Nephron progenitor cell (in vitro differentiated cells): ENCODE results near the gene ELL2.

Source experiments
- DNase-seq: peaks from one replicate; pipeline ENCODE4 v3.0.0; 2021
- H3K27ac Mint-ChIP-seq: 2 replicates; pipeline ENCODE4 v1.8.0; 2021; ENCODE audit warnings: mild to moderate bottlenecking, moderate library complexity, mixed read lengths
- H3K27me3 Mint-ChIP-seq: 2 replicates; pipeline ENCODE4 v1.8.0; 2021; ENCODE audit warnings: mild to moderate bottlenecking, low read depth, mixed read lengths; ENCODE audit not compliant: poor library complexity
- H3K36me3 Mint-ChIP-seq: 2 replicates; pipeline ENCODE4 v1.8.0; 2021; ENCODE audit warnings: low read depth, mixed read lengths
- H3K4me1 Mint-ChIP-seq: 2 replicates; pipeline ENCODE4 v1.8.0; 2021; ENCODE audit warnings: mixed read lengths
- H3K4me3 Mint-ChIP-seq: 2 replicates; pipeline ENCODE4 v1.8.0; 2021; ENCODE audit warnings: mild to moderate bottlenecking, moderate library complexity, mixed read lengths
- H3K9me3 Mint-ChIP-seq: 2 replicates; pipeline ENCODE4 v1.8.0; 2021; ENCODE audit warnings: mild to moderate bottlenecking, moderate library complexity, mixed read lengths
- TF ChIP-seq, protein P1 (sequence below): fragments of 200-600 bp; sonication (generic); IDR thresholded peaks from 2 replicates; pipeline ENCODE4 v1.5.0; 2021; ENCODE audit warnings: antibody characterized with exemption

The ELL2 gene

GRCh38 chr5:95941756-95942155, 19.9 kb downstream of the ELL2 start:
- peaks cover 33% of the 10 kb centered on the region for H3K36me3 Mint-ChIP-seq
- TF ChIP-seq, protein P1, sequence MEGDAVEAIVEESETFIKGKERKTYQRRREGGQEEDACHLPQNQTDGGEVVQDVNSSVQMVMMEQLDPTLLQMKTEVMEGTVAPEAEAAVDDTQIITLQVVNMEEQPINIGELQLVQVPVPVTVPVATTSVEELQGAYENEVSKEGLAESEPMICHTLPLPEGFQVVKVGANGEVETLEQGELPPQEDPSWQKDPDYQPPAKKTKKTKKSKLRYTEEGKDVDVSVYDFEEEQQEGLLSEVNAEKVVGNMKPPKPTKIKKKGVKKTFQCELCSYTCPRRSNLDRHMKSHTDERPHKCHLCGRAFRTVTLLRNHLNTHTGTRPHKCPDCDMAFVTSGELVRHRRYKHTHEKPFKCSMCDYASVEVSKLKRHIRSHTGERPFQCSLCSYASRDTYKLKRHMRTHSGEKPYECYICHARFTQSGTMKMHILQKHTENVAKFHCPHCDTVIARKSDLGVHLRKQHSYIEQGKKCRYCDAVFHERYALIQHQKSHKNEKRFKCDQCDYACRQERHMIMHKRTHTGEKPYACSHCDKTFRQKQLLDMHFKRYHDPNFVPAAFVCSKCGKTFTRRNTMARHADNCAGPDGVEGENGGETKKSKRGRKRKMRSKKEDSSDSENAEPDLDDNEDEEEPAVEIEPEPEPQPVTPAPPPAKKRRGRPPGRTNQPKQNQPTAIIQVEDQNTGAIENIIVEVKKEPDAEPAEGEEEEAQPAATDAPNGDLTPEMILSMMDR, result no peak
- H3K4me3 Mint-ChIP-seq, result peak overlapping the region; percentile 10
- peak overlapping the region; percentile 77 for H3K27ac Mint-ChIP-seq
- peaks cover 49% of the 10 kb centered on the region for H3K4me1 Mint-ChIP-seq
- no peak for DNase-seq
- H3K27me3 Mint-ChIP-seq, result no peaks in the 10 kb centered on the region
- no peaks in the 10 kb centered on the region for H3K9me3 Mint-ChIP-seq

- peak; percentile 31 for DNase-seq
- Mint-ChIP-seq H3K27ac (peak overlapping the region; percentile 77), H3K27me3 (no peaks in the 10 kb centered on the region), H3K4me1 (peaks cover 44% of the 10 kb centered on the region), H3K9me3 (no peaks in the 10 kb centered on the region), H3K4me3 (peak overlapping the region; percentile 33), H3K36me3 (peaks cover 33% of the 10 kb centered on the region)
- TF ChIP-seq, protein P1, result no peak
Measured at GRCh38 chr5:95940758-95941682, 20.6 kb downstream of the ELL2 start.

DNA sequence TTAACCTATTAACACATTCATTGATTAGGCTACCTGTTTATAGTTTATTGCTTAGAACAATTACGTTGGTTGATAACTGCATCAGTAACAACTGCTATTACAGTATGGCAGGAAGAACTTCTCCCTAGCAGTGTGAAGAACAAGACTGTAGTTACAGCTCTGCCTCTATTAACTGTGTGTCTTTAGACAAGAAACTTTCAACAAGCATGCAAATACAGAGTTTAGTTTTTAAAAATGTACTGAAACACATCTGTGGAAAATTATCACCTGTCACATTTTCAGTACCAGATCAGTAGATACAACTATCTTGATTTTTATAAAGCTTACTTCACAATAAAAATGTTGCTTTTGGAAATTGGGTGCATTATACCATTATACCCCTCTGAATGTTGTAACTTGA, 22.2 kb downstream of the ELL2 start:
- Mint-ChIP-seq H3K4me1 (peaks cover 38% of the 10 kb centered on the region), H3K36me3 (peaks cover 26% of the 10 kb centered on the region), H3K4me3 (no peak overlapping the region), H3K27me3 (no peaks in the 10 kb centered on the region), H3K27ac (peak overlapping the region; percentile 97), H3K9me3 (no peaks in the 10 kb centered on the region)
- DNase-seq, result no peak
- TF ChIP-seq, protein P1, result no peak

DNA sequence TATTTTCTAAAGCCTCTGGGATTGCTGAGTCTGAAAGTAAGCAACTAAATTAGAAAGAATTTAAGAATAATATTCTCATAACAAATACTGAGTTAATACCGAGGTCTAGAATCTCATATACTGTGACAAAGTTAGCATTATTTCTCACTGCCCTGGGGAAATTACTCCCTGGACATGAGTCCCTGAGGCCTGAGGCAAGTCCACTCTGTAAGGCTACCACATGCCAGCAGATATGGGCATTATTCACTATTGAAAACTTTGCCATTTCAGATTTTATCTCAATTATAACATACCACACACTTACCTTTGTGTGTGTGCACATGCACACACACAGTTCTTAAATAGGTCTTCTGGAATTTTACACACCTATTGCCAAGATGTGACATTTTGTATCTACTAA, 22.9 kb downstream of the ELL2 start:
- H3K4me3 Mint-ChIP-seq, result no peak overlapping the region
- DNase-seq, result no peak

GRCh38 chr5:95938347-95938746, 23.3 kb downstream of the ELL2 start:
- Mint-ChIP-seq H3K4me1 (peaks cover 42% of the 10 kb centered on the region), H3K4me3 (no peak overlapping the region), H3K27me3 (no peaks in the 10 kb centered on the region), H3K27ac (no peak overlapping the region), H3K36me3 (peaks cover 26% of the 10 kb centered on the region), H3K9me3 (no peaks in the 10 kb centered on the region)
- TF ChIP-seq, protein P1, result no peak
- no peak for DNase-seq

More for the DNA sequence above, 22.9 kb downstream of the ELL2 start:
- Mint-ChIP-seq H3K27me3 (no peaks in the 10 kb centered on the region), H3K36me3 (peaks cover 26% of the 10 kb centered on the region), H3K4me1 (peaks cover 42% of the 10 kb centered on the region), H3K9me3 (no peaks in the 10 kb centered on the region), H3K27ac (no peak overlapping the region)
- TF ChIP-seq, protein P1, result no peak
